Left ventricle myocardium inferior (tissue), 1 donor: ENCODE data around the gene PYROXD2. TPM values are rescaled to one million over a fixed set of nuclear protein-coding genes. Genes with fewer than 3 reads are reported as not detected.

Experiments
- DNase-seq: peaks from one replicate; pipeline ENCODE4 v3.0.0-alpha.2; 2020
- H3K27ac ChIP-seq: fragments of 200-600 bp; replicated peaks from 2 replicates; pipeline ENCODE4 v1.8.0; 2021
- H3K27me3 ChIP-seq: fragments of 200-600 bp; 2 replicates; pipeline ENCODE4 v1.8.0; 2021; ENCODE audit warnings: low read depth
- H3K36me3 ChIP-seq: fragments of 200-600 bp; 2 replicates; pipeline ENCODE4 v1.8.0; 2021
- H3K4me1 ChIP-seq: fragments of 200-600 bp; 2 replicates; pipeline ENCODE4 v1.8.0; 2021
- H3K4me3 ChIP-seq: fragments of 200-600 bp; 2 replicates; pipeline ENCODE4 v1.8.0; 2021; ENCODE audit warnings: mild to moderate bottlenecking, moderate library complexity
- H3K9me3 ChIP-seq: fragments of 200-600 bp; replicated peaks from 2 replicates; pipeline ENCODE4 v1.8.0; 2021
- CTCF ChIP-seq: fragments of 200-600 bp; IDR thresholded peaks from 2 replicates; pipeline ENCODE4 v1.8.0; 2021; ENCODE audit warnings: antibody characterized with exemption, mild to moderate bottlenecking, borderline replicate concordance
- intact Hi-C: fragments of 100-400 bp; cut with micrococcal nuclease; formaldehyde crosslinking; loops from one replicate; pipeline ENCODE4 v1.11.0; 2022
- total RNA-seq: library from RNA; stranded (reverse); fragmentation: NEBNext Ultra II Directional; extraction: Animal tissue kit (Norgen Biotek cat#: 25700); gene quantifications from one replicate; pipeline ENCODE4 v1.2.1, GENCODE V29; 2021
- donor health status: DM: no; HTN: yes; CAD: no; lungs with severe emphysema.

The PYROXD2 gene
- total RNA-seq, 1 donor from 2014 or later = 10.4 TPM

- Histone ChIP-seq H3K27ac (no peak overlapping the region), H3K4me1 (peaks cover 15% of the 10 kb centered on the region), H3K4me3 (no peak overlapping the region), H3K27me3 (no peaks in the 10 kb centered on the region), H3K9me3 (no peaks in the 10 kb centered on the region), H3K36me3 (peaks cover 33% of the 10 kb centered on the region)
- no peak for TF ChIP-seq CTCF
- intact Hi-C loops = no loop called here
- peak; percentile 73 for DNase-seq
Measured at GRCh38 chr10:98391578-98391991, 23.4 kb downstream of the PYROXD2 start.

- intact Hi-C loops = no loop called here
- no peaks in the 10 kb centered on the region for H3K9me3 ChIP-seq
- no peak for DNase-seq
- H3K27ac ChIP-seq = no peak overlapping the region
- no peak overlapping the region for H3K4me3 ChIP-seq
- peaks cover 15% of the 10 kb centered on the region for H3K4me1 ChIP-seq
- H3K27me3 ChIP-seq = no peaks in the 10 kb centered on the region
- TF ChIP-seq CTCF = no peak
- H3K36me3 ChIP-seq = peaks cover 30% of the 10 kb centered on the region
Measured at GRCh38 chr10:98391065-98391464, 23.9 kb downstream of the PYROXD2 start.

- TF ChIP-seq CTCF = no peak
- Histone ChIP-seq H3K27ac (no peak overlapping the region), H3K36me3 (peaks cover 23% of the 10 kb centered on the region), H3K4me3 (no peak overlapping the region), H3K27me3 (no peaks in the 10 kb centered on the region), H3K4me1 (peaks cover 15% of the 10 kb centered on the region), H3K9me3 (no peaks in the 10 kb centered on the region)
- no peak for DNase-seq
- intact Hi-C loops = no loop called here
Measured at GRCh38 chr10:98390406-98390805, 24.6 kb downstream of the PYROXD2 start.

- intact Hi-C loops = no loop called here
- H3K9me3 ChIP-seq = no peaks in the 10 kb centered on the region
- no peak overlapping the region for H3K27ac ChIP-seq
- H3K4me3 ChIP-seq = no peak overlapping the region
- H3K36me3 ChIP-seq = peaks cover 22% of the 10 kb centered on the region
- no peak for DNase-seq
- H3K4me1 ChIP-seq = peaks cover 10% of the 10 kb centered on the region
- H3K27me3 ChIP-seq = no peaks in the 10 kb centered on the region
- TF ChIP-seq CTCF = no peak
Measured at GRCh38 chr10:98389398-98389797, 25.6 kb downstream of the PYROXD2 start.

GRCh38 chr10:98388101-98388655 is 26.8 kb downstream of the PYROXD2 start:
- DNase-seq = no peak
- H3K4me3 ChIP-seq = no peak overlapping the region
- intact Hi-C loops = no loop called here
- no peak for TF ChIP-seq CTCF
- H3K27me3 ChIP-seq = no peaks in the 10 kb centered on the region
- H3K27ac ChIP-seq = no peak overlapping the region
- H3K4me1 ChIP-seq = peaks cover 10% of the 10 kb centered on the region
- H3K9me3 ChIP-seq = no peaks in the 10 kb centered on the region
- peaks cover 24% of the 10 kb centered on the region for H3K36me3 ChIP-seq
